HG03039 (cell line): ENCODE results near the gene SNU13.
A peak's percentile ranks its signal among the peaks of the same experiment; 100 is the strongest.
"Not testable (repeated sequence)": the region's sequence is repeated elsewhere in the genome, so short reads cannot be mapped to it uniquely, and the experiment has no call there.

ENCODE experiments used
- ATAC-seq: cut with Tn5 transposase; IDR thresholded peaks from one replicate; pipeline ENCODE4 v1.9.1; 2021; ENCODE audit warnings: mild to moderate bottlenecking, moderate library complexity; ENCODE audit not compliant: unreplicated experiment

Gene SNU13

GRCh38 chr22:41688365-41689211 is at the start of gene SNU13:
TSS of gene SNU13 (minus strand) at chr22:41688867. CDS start at chr22:41688796, 71 bp downstream.
- peak; percentile 66 for ATAC-seq

GRCh38 chr22:41733241-41733640 is 44.6 kb upstream of the SNU13 start:
- not testable (repeated sequence) for ATAC-seq

DNA sequence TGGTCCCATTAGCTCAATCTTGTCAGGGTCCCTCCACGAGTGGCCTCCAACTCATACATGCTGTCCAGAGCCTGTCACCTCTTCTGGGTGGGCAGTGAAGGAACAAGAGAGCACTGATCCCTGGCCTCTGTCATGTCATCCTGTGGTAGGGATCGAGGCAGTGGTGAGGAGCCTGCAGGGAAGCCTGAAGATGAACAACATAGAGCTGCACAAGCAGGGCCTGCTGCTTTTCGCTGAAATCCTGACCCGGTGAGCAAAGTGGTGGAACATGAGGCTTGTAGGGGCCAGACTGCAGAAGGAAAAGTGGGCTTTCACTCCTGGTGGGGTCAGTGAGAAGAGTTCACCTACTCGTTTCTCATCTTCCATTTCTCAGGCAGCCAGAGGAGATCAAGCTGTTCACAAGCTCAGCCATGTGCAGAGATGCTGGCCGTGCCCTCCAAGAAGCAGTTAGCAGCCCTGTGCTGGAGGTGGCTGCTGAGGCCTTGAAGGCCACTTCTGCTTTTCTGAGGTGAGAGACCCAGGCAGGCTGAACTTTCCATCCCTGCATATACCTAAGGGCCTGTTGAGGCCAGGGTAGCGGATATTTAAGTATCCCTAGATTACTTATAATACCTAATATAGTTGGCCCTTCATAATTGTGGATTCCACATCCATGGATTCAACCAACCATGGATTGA is 43.6 kb upstream of the SNU13 start:
- ATAC-seq: no peak

- no peak for ATAC-seq
Observed at GRCh38 chr22:41731609-41732008, 42.9 kb upstream of the SNU13 start.

GRCh38 chr22:41725510-41726110 is 36.9 kb upstream of the SNU13 start:
- ATAC-seq: no peak

GRCh38 chr22:41722496-41722895 is 33.8 kb upstream of the SNU13 start:
- no peak for ATAC-seq

DNA sequence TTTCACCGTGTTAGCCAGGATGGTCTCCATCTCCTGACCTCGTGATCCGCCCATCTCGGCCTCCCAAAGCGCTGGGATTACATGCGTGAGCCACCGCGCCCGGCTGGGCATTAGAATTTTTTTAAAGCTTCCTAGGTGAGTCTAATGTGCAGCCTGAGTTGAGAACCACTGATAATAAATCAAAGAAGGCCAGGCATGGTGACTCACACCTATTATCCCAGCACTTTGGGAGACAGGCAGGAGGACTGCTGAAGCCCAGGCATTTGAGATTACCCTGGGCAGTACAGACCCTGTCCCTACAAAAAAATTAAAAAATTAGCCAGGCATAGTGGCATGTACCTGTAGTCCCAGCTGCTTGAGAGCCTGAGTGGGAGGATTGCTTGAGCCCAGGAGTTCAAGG is 24.3 kb upstream of the SNU13 start:
- no peak for ATAC-seq

DNA sequence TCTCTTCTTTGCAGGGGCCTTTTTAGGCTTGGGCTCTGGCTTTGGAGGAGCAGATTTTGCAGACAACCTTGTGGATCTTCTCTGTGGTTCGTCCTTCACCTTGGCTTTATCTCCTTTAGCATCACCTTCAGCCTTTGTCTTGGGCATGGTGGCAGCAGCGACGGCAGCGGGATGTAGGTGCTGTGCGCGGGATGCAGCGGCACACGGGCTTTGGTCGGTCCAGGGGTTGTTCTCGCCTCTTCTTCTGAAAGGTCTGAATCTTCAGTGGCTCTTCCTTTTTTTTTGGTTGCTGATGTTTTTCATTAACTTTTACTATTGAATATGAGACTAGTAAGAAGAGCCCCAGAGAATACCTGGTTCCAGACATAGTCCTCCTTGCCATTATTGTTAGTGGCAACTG is 20.7 kb upstream of the SNU13 start:
- ATAC-seq: no peak

- ATAC-seq: no peak
Observed at GRCh38 chr22:41702763-41703162, 14.1 kb upstream of the SNU13 start.

GRCh38 chr22:41700108-41700364 is 11.4 kb upstream of the SNU13 start:
- ATAC-seq: no peak

DNA sequence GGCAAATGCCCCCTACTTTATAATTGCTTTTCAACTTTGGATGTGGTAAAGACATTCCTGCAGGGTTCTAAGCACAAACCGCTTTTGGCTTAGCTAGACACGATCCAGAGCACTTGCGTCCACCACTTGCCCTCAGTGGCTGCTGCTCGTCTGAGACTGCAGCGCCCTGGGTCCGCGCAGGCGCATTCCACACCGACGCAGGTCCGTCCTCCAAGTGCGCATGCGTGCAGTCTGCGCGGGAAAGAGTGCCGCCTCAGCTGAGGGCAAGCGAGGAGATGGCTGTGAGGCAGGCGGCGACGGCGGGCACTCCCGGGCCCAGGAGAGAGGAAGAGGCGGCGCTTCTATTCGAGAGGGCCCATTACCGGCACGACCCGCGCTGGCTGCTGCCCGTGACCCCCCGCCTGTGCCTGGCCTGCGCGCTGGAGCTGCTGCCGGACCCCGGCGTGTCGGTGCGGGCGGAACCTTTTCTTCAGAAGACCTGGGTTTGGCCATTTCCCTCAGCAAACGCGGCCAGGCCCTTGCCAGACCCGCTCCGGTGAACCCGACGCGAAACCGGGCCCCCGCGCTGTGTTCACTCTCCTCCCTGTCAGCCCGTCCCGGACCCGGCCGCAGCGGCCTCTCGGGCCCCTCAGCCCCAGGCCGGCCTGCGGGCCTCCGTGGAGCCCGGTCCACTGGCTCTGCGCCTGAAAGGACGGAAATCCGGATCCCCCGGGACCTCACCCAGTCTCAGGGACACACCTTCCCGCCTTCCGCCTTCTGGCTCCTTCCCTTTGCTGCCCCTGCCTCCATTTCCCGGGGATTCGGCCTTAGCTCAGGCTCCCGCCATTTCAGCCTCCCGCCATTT is 10.8 kb upstream of the SNU13 start, which contains the start of gene MEI1:
TSS of gene MEI1 (plus strand) at position 240 of the 844 bp plus-strand sequence. CDS start at position 276, 36 bp downstream.
- no peak for ATAC-seq

DNA sequence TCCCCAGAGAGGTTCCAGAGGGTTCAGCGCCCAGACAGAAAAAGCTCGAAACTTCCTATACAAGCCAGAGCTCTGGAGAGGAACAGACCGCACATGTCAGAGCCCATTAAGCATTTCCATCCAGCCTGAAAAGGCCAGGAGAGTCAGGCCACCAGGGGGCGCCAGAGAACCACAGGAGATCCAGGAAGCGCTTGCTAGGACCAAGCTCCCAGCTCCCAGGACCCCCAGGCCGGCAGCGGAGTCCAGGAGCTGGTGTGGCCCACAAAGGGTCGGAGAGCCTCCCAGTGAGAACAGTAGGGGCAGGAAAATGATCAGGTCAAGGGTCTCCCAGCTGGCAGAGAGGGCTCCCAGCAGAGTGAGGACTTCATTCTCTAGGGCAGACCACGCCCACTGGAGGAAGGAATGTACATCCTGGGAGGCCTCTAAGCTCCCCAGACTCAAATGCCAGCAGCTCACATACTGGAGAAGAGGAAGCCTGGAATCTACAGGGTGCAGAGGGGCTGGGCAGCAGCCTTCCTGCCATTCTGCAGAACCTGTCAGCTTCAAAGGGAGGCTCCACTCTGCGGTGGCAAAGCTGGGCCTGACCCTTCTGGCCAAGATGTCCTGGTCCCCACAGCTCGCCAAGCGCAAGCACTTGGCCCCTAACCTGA is 8.6 kb upstream of the SNU13 start:
- no peak for ATAC-seq

DNA sequence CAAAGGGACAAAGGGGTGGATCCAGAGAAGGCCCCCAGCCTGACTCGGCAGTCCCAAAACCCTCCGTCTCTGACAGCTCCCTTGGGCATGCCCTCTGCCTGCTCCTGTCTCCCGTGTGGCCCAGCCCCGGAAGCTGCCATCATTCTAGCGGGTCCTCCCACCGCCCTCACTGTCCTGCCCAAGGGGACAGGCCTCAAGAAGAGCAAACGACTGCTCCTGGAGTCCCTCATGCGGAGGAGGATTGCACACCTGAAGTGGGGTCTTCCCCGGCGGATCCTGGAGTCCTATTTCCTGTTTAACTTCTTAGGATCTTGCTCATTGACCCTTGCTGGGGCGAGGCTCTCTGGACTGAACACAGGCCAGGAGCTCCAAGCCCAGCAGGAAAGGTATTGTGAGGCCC is 8.0 kb upstream of the SNU13 start:
- ATAC-seq: no peak

DNA sequence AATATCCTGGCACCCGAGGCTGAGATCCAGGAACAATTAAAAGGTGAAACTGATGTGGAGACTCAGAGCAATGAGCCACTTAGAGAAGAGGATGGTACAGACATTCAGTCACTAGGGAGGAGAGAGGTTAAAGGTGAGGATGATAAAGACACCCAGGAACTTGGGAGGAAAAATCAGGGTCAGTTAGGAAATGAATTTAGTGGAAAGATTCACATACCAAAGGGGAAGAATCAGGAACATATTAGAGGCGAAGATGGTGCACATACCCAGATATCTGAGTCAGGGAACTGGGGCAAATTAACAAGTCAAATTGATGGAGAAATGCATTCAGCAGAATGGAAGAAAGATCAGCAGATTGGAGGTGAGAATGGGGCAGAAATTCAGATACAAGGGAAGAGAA is 6.5 kb upstream of the SNU13 start:
- no peak for ATAC-seq

DNA sequence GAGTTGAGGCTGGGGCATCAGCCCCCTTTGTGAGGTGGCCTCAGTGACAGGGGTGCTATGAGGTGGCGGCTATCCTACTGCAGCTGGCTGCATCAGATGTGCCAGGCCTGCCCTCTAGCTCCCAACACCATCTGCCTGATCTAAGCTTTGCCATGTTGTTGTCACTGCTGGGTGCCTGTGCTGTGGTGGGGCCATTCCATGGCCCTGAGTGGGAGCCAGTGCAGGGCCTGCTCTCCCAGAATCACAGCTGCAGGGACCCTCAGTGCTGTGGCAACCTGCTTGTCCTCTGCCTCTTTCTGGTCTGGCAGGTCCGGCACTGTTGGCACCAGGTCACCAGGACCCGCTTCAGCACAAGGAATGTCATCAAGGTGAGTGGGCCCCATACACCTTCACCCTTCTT is 1.8 kb upstream of the SNU13 start:
- no peak for ATAC-seq

DNA sequence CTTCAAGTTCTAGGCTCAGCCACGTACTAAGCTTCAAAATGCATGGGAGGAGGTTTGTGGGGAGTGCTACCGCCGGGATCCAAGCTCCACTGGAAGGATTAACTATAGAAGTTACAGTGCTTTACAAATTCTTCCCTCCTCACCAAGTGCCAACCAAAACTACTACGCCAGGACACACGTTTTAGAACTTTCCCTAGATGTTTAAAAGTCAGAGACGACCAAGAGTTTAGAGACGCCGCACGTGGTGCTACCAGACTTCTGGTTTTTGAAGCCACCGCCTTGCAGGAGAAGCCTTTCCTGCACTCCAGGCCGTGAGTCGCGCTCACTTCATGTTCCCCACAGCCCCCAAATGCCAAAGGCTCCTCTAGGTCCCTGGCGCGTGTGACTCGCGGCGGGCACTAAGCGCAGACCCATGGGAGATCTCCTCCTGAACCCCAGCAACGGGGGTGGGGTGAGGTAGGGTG is 734 bp downstream of the SNU13 start:
- ATAC-seq: no peak

- not testable (repeated sequence) for ATAC-seq
Observed at GRCh38 chr22:41686890-41687289, 1.8 kb downstream of the SNU13 start.

GRCh38 chr22:41684194-41684593 is 4.5 kb downstream of the SNU13 start:
- ATAC-seq: no peak

GRCh38 chr22:41683616-41684015 is 5.1 kb downstream of the SNU13 start:
- ATAC-seq: no peak

GRCh38 chr22:41683052-41683451 is 5.6 kb downstream of the SNU13 start:
- no peak for ATAC-seq
